Fibroblast of mammary gland (primary cell): ENCODE measurements around the gene CIB1.
"Not testable (repeated sequence)": the region's sequence is repeated elsewhere in the genome, so short reads cannot be mapped to it uniquely, and the experiment has no call there.

ENCODE experiments used
- DNase-seq: peaks from one replicate; pipeline ENCODE4 v3.0.0-alpha.2; 2010; ENCODE audit warnings: low read depth
- H3K4me3 ChIP-seq: 2 replicates; pipeline ENCODE4 v1.5.1; 2011; ENCODE audit warnings: low read depth, mild to moderate bottlenecking, low read length, moderate library complexity; ENCODE audit not compliant: control insufficient read depth
- CTCF ChIP-seq: conservative IDR thresholded peaks from 2 replicates; pipeline ENCODE4 v1.5.1; 2011; ENCODE audit warnings: low read depth, low read length, inconsistent platforms; ENCODE audit not compliant: control insufficient read depth, insufficient read depth

The CIB1 gene

GRCh38 chr15:90233387-90234095 lies at the start of gene CIB1:
Gene CIB1, minus strand, starts transcription at chr15:90233941. Its CDS starts 56 bp downstream, at chr15:90233885.
- no peak for TF ChIP-seq CTCF
- peak within 1 kb of the TSS; percentile 72 for H3K4me3 ChIP-seq
- peak; percentile 94 for DNase-seq

- DNase-seq = not testable (repeated sequence)
These were observed 47.9 kb upstream of the CIB1 start for GRCh38 chr15:90281637-90282036.

GRCh38 chr15:90280743-90281142 lies 47.0 kb upstream of the CIB1 start:
- not testable (repeated sequence) for H3K4me3 ChIP-seq, DNase-seq

More at GRCh38 chr15:90281637-90282036, 47.9 kb upstream of the CIB1 start:
- H3K4me3 ChIP-seq = not testable (repeated sequence)

- not testable (repeated sequence) for DNase-seq, H3K4me3 ChIP-seq
These were observed 44.7 kb upstream of the CIB1 start for GRCh38 chr15:90278467-90278866.

- TF ChIP-seq CTCF = no peak
- H3K4me3 ChIP-seq = no peak overlapping the region
- DNase-seq = no peak
These were observed 37.9 kb upstream of the CIB1 start for GRCh38 chr15:90271459-90272166.

GRCh38 chr15:90270502-90271150 lies 36.9 kb upstream of the CIB1 start:
- DNase-seq = no peak
- TF ChIP-seq CTCF = no peak
- no peak overlapping the region for H3K4me3 ChIP-seq

GRCh38 chr15:90268415-90268814 lies 34.7 kb upstream of the CIB1 start:
- no peak for DNase-seq
- no peak overlapping the region for H3K4me3 ChIP-seq

More at GRCh38 chr15:90268415-90268814, 34.7 kb upstream of the CIB1 start:
- no peak for TF ChIP-seq CTCF
